GM19035 (cell line): ENCODE measurements around the gene COQ2.
A peak's percentile ranks its signal among the peaks of the same experiment; 100 is the strongest.
"Not testable (repeated sequence)": the region's sequence is repeated elsewhere in the genome, so short reads cannot be mapped to it uniquely, and the experiment has no call there.

Experiments
- ATAC-seq: cut with Tn5 transposase; IDR thresholded peaks from one replicate; pipeline ENCODE4 v1.9.1; 2021; ENCODE audit not compliant: unreplicated experiment

Gene COQ2

GRCh38 chr4:83284193-83285054 is at the start of gene COQ2:
Gene COQ2 (minus strand): TSS chr4:83284798. CDS start chr4:83284764, 34 bp downstream.
- ATAC-seq = peak; percentile 87

- no peak for ATAC-seq
Observed at GRCh38 chr4:83331956-83332355, 47.4 kb upstream of the COQ2 start.

GRCh38 chr4:83329521-83330110 is 45.0 kb upstream of the COQ2 start:
- ATAC-seq = no peak

GRCh38 chr4:83328521-83329187 is 44.1 kb upstream of the COQ2 start:
- ATAC-seq = no peak

GRCh38 chr4:83326546-83326945 is 41.9 kb upstream of the COQ2 start:
- no peak for ATAC-seq

GRCh38 chr4:83325306-83325705 is 40.7 kb upstream of the COQ2 start:
- ATAC-seq = not testable (repeated sequence)

GRCh38 chr4:83323136-83323535 is 38.5 kb upstream of the COQ2 start:
- ATAC-seq = no peak

GRCh38 chr4:83320548-83320947 is 36.0 kb upstream of the COQ2 start:
- ATAC-seq = no peak

GRCh38 chr4:83318666-83319065 is 34.1 kb upstream of the COQ2 start:
- no peak for ATAC-seq

- no peak for ATAC-seq
Observed at GRCh38 chr4:83317671-83318070, 33.1 kb upstream of the COQ2 start.

GRCh38 chr4:83316459-83317165 is 32.0 kb upstream of the COQ2 start:
- ATAC-seq = no peak

GRCh38 chr4:83315341-83315870 is 30.8 kb upstream of the COQ2 start:
- ATAC-seq = no peak

- ATAC-seq = no peak
Observed at GRCh38 chr4:83308672-83309071, 24.1 kb upstream of the COQ2 start.

GRCh38 chr4:83307920-83308319 is 23.3 kb upstream of the COQ2 start:
- ATAC-seq = no peak

- no peak for ATAC-seq
Observed at GRCh38 chr4:83305187-83305586, 20.6 kb upstream of the COQ2 start.

- ATAC-seq = no peak
Observed at GRCh38 chr4:83297548-83298260, 13.1 kb upstream of the COQ2 start.

GRCh38 chr4:83293305-83294046 is 8.9 kb upstream of the COQ2 start:
- ATAC-seq = no peak

GRCh38 chr4:83290059-83290774 is 5.6 kb upstream of the COQ2 start:
- ATAC-seq = not testable (repeated sequence)

- ATAC-seq = not testable (repeated sequence)
Observed at GRCh38 chr4:83288381-83288780, 3.8 kb upstream of the COQ2 start.
